IPS-20b (cell line): ENCODE data around the gene CYSRT1.

Experiments used
- H3K27ac ChIP-seq: one replicate; pipeline ENCODE4 v1.5.1; 2013; ENCODE audit warnings: low read length
- H3K27me3 ChIP-seq: 2 replicates; pipeline ENCODE4 v1.6.1; 2013; ENCODE audit warnings: mild to moderate bottlenecking, low read length, inconsistent platforms; ENCODE audit not compliant: insufficient read depth
- H3K36me3 ChIP-seq: 2 replicates; pipeline ENCODE4 v1.6.1; 2013; ENCODE audit warnings: low read depth, mild to moderate bottlenecking, inconsistent platforms, low read length, moderate library complexity; ENCODE audit not compliant: insufficient read depth
- H3K4me1 ChIP-seq: 2 replicates; pipeline ENCODE4 v1.6.1; 2013; ENCODE audit warnings: mild to moderate bottlenecking, control low read depth, inconsistent platforms, low read length, moderate library complexity; ENCODE audit not compliant: insufficient read depth
- H3K4me3 ChIP-seq: 2 replicates; pipeline ENCODE4 v1.5.1; 2013; ENCODE audit warnings: mild to moderate bottlenecking, low read length, inconsistent platforms
- H3K9ac ChIP-seq: 2 replicates; pipeline ENCODE4 v1.6.1; 2013; ENCODE audit warnings: low read depth, mild to moderate bottlenecking, inconsistent platforms, low read length, moderate library complexity
- H3K9me3 ChIP-seq: 2 replicates; pipeline ENCODE4 v1.6.1; 2013; ENCODE audit warnings: mild to moderate bottlenecking, low read depth, low read length, inconsistent platforms; ENCODE audit not compliant: insufficient read depth

Gene CYSRT1

DNA sequence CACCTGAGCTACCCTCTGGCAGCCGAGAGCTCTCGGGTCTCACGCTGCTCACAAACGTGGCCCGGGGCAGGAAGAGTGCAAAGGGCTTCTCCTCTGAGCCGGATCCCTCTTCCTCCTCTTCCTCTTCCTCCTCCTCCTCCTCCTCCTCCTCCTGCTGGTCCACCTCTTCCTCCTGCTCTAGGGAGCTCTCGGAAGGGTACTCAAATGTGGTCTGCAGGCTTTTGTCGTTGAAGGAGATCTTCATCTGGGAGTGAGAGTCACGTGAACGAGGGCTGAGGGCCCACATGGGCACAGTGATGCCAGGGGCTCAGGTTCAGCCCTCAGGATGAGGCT, 32.6 kb upstream of the CYSRT1 start:
- no peak overlapping the region for H3K9ac ChIP-seq

DNA sequence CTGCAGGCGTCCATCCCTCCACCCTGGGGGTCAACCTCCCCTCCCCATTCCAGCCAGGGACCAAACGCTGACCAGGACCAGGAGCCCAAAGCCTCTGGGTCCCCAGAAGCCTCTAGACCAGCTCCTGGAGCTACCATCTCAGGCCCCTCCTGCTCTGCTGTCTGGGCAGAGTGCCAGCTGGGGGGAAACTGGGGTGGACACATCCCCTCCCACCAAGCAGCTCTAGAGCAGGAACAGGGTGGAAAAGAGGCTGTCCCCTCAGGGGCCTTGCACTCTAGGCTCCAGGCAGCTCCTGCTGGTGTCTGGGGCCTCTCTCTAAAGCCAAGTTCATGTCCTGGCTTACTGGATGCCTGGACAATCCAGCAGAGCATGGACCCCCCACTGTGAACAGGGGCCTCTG, 32.1 kb upstream of the CYSRT1 start:
- no peak overlapping the region for H3K27ac ChIP-seq
- no peaks in the 10 kb centered on the region for H3K27me3 ChIP-seq
- no peaks in the 10 kb centered on the region for H3K9me3 ChIP-seq
- H3K4me1 ChIP-seq = peaks cover 5% of the 10 kb centered on the region; the same call in 1 of the 2 replicates
- H3K4me3 ChIP-seq = no peak overlapping the region
- H3K36me3 ChIP-seq = peaks cover 4% of the 10 kb centered on the region; the same call in 1 of the 2 replicates
- no peak overlapping the region for H3K9ac ChIP-seq

More for the DNA sequence above, 32.6 kb upstream of the CYSRT1 start:
- Histone ChIP-seq H3K4me1 (peaks cover 5% of the 10 kb centered on the region; the same call in 1 of the 2 replicates), H3K27ac (no peak overlapping the region), H3K36me3 (peaks cover 4% of the 10 kb centered on the region; the same call in 1 of the 2 replicates), H3K27me3 (no peaks in the 10 kb centered on the region), H3K4me3 (no peak overlapping the region), H3K9me3 (no peaks in the 10 kb centered on the region)

DNA sequence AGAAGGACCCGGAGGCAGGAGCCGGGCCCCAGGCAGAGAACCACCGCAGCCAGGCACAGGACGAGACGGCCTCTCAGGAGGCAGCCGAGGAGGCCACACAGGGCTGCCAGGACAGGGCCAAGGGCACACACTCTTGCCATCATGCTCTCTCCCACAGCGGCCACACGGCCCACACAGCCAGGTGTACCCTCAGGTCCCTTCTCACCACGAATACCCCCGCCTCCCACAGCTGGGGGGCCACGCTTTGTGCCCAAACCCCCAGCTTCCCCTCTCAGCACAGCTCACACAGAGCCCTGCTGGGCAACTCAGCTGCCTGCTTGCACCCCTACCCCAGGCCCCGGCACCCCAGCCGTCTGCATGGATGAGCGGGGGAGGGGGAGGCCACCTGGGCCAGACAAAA, 31.2 kb upstream of the CYSRT1 start:
- H3K36me3 ChIP-seq = peaks cover 4% of the 10 kb centered on the region; the same call in 1 of the 2 replicates
- H3K27me3 ChIP-seq = no peaks in the 10 kb centered on the region
- no peak overlapping the region for H3K27ac ChIP-seq
- H3K9me3 ChIP-seq = no peaks in the 10 kb centered on the region
- H3K4me3 ChIP-seq = no peak overlapping the region
- peaks cover 5% of the 10 kb centered on the region; the same call in 1 of the 2 replicates for H3K4me1 ChIP-seq
- H3K9ac ChIP-seq = no peak overlapping the region

DNA sequence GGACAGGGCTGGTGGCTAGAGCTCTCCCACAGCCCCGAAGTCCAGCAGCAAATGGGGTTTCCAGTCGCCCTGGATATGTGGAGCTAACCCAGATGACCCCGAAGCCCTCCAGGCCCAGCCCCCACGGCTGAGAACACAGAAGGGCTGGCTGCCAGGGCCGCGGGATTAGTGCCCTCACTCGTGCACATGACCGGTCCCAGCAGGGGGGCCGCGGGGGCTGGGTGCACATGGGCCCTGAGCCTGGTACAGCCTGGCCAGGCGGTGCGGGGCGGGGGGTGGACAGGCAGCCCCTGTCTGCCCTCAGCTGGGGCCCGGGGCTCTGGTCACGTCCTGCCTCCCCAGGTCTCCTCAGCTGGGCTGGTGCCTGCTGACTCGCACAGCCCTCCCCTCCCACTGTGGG, 30.6 kb upstream of the CYSRT1 start:
- Histone ChIP-seq H3K27ac (no peak overlapping the region), H3K27me3 (no peaks in the 10 kb centered on the region), H3K36me3 (peaks cover 4% of the 10 kb centered on the region; the same call in 1 of the 2 replicates), H3K9ac (no peak overlapping the region), H3K4me1 (peaks cover 4% of the 10 kb centered on the region; the same call in 1 of the 2 replicates), H3K4me3 (no peak overlapping the region), H3K9me3 (no peaks in the 10 kb centered on the region)

DNA sequence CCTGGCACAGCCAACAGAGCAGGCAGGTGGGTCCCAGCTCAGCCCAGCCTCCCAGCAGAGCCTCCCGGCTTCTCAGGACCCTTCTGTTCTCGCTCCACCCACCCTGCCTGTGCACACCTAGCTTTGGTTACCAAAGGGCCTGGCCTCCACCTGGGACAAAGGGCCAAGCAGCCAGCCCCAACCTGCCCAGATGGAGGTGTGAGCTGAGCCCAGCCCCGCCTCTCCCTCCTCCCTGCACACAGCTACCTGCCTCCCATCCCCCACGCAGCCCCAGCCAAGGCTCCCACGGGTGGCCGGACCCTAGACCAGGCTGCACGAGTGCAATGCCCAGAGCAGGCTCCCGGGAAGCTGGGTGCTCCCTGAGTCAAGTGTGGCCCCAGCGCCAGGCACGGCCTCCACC, 30.1 kb upstream of the CYSRT1 start:
- no peak overlapping the region for H3K9ac ChIP-seq
- H3K27me3 ChIP-seq = no peaks in the 10 kb centered on the region
- no peak overlapping the region for H3K27ac ChIP-seq
- peaks cover 4% of the 10 kb centered on the region; the same call in 1 of the 2 replicates for H3K36me3 ChIP-seq
- H3K9me3 ChIP-seq = no peaks in the 10 kb centered on the region
- no peaks in the 10 kb centered on the region for H3K4me1 ChIP-seq
- H3K4me3 ChIP-seq = no peak overlapping the region

DNA sequence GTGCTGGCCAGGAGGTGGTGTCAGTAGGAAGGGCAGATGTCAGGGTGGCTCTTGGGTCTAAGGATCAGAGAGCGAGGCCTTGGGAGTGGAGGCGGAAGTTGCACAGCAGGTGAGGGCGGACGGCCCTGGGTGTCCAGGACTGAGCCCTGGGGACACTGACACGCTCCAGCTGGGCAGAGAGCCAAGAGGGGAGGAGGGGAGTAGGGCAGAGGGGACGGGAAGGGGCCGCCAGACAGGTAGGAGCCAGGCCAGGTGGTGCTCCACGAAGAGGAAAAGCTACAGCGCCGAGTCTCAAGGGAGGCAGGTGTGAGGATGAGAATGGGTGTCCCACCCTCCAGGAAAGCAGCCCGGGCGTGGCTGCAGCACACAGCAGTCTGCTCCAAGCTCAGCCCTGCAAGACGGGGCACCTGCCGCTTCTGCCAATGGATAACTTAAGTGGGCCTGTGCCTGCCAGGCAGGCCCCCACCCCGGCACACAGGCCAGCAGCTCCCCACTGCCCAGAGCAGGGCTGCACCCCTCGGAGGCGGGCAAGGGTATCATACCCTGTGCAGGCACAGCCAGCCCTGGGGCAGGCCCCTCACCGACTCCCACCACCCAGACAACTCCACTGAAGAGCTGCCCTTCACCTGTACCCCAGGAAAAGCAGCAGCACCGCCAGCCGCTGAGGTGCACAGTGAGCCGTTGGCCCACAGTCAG, 29.3 kb upstream of the CYSRT1 start:
- Histone ChIP-seq H3K27ac (no peak overlapping the region), H3K36me3 (peaks cover 4% of the 10 kb centered on the region; the same call in 1 of the 2 replicates), H3K9me3 (no peaks in the 10 kb centered on the region), H3K9ac (no peak overlapping the region), H3K4me3 (no peak overlapping the region), H3K27me3 (no peaks in the 10 kb centered on the region), H3K4me1 (no peaks in the 10 kb centered on the region)

DNA sequence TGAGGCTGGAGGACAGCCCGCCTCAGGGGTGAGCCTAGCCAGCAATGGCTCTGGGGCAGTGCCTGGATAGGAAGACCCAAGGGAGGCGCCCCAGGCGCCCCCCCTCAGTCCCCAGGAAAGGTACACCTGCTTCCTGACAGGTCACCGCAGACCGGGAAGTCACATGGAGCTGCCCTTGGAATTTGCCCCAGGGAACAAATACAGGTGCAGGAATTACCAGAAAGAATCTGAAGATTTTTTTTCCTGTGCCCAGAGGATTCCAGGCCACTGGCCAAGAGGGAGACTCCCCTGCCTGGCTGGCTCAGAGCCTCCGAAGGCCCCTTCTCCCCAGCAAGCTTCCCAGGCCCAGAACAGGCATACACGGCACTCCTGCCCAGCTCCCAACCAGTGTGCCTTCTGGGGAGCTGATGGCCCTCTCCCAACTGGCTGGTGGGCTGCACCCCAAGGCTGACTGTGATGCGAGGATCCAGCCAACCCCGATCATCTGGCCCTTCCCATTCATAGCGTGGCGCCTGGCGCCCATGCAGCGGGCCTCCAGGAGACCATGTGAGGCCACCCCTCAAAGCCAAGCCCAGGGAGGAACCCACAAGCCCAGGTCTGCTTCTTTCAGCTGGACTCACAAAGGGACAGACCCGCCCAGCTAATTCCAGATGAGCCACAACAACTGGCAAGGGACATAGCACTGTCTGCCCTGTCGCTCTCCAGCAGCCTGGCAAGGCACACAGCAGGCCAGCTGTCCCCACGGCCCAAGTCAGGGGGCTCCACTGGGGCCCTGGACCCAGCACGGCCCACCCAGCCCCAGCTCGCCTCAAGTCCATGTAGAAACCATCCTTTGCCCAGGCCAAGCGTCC, 26.7 kb upstream of the CYSRT1 start:
- H3K4me1 ChIP-seq = 0 out of 2 replicates have a peak, but pooled peaks cover 2% of the 10 kb centered on the region
- no peaks in the 10 kb centered on the region for H3K9me3 ChIP-seq
- no peaks in the 10 kb centered on the region for H3K27me3 ChIP-seq
- no peaks in the 10 kb centered on the region for H3K36me3 ChIP-seq
- no peak overlapping the region for H3K4me3 ChIP-seq
- no peak overlapping the region for H3K9ac ChIP-seq
- H3K27ac ChIP-seq = no peak overlapping the region

DNA sequence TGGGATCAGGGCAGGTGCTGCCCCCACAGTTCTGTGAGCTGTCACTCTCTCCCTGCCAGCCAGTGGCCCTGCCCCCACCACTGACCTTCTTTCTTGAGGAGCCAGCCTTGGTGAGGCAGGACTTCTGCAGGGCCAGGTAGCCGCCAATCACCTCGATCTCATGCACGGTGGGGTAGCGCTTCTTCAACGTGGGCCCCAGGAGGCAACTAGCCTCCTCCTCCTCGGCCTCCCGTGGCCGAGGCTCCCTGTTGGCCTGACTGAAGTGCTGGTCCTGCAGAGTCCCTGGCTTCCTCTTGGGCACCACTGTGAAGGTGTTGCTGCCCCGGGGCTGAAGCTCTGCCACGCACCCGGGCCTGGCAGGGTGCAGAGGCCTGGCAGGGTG, 26.1 kb upstream of the CYSRT1 start:
- Histone ChIP-seq H3K4me1 (0 out of 2 replicates have a peak, but pooled peaks cover 2% of the 10 kb centered on the region), H3K27me3 (no peaks in the 10 kb centered on the region), H3K4me3 (no peak overlapping the region; the same call in 1 of the 2 replicates), H3K27ac (no peak overlapping the region), H3K9me3 (no peaks in the 10 kb centered on the region), H3K9ac (no peak overlapping the region), H3K36me3 (no peaks in the 10 kb centered on the region)

DNA sequence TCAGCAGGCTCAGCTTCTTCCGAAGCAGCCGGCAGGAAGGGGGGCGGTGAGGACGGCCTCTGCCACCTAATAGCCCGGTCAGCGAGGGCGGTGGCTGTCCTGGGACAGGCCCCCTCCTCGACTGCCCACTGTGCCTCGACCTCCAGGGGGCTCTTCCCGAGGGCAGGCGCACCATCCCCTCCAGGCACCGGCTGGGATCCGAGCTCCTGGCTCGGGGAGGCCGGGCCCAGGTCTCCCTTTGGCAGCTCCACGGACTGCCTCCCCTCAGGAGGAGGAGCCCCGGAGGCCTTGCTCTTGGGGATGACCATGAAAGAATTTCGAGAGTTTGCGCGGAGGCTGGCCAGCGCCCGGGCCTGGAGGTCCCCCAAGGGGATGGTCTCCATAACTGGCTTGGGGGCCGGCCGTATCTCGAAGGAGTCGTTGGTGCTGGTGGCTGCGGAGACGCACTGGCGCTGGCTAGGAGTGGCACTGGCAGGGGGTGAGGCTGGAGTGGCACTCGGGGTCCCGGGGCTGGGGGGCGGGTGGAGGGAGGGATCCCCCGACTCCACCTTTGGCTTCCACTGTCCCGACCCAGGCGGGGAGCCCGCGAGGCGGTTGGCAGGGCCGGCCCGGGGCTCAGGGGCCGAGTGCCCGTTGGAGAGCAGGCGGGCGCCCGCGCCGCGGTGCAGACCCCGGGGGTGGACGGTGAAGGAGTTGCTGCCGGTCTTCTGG, 25.4 kb upstream of the CYSRT1 start:
- no peaks in the 10 kb centered on the region for H3K9me3 ChIP-seq
- no peak overlapping the region for H3K9ac ChIP-seq
- peak overlapping the region; percentile 49; the same call in 1 of the 2 replicates for H3K4me3 ChIP-seq
- no peak overlapping the region for H3K27ac ChIP-seq
- H3K36me3 ChIP-seq = no peaks in the 10 kb centered on the region
- no peaks in the 10 kb centered on the region for H3K27me3 ChIP-seq
- peaks cover 2% of the 10 kb centered on the region; the same call in 1 of the 2 replicates for H3K4me1 ChIP-seq

DNA sequence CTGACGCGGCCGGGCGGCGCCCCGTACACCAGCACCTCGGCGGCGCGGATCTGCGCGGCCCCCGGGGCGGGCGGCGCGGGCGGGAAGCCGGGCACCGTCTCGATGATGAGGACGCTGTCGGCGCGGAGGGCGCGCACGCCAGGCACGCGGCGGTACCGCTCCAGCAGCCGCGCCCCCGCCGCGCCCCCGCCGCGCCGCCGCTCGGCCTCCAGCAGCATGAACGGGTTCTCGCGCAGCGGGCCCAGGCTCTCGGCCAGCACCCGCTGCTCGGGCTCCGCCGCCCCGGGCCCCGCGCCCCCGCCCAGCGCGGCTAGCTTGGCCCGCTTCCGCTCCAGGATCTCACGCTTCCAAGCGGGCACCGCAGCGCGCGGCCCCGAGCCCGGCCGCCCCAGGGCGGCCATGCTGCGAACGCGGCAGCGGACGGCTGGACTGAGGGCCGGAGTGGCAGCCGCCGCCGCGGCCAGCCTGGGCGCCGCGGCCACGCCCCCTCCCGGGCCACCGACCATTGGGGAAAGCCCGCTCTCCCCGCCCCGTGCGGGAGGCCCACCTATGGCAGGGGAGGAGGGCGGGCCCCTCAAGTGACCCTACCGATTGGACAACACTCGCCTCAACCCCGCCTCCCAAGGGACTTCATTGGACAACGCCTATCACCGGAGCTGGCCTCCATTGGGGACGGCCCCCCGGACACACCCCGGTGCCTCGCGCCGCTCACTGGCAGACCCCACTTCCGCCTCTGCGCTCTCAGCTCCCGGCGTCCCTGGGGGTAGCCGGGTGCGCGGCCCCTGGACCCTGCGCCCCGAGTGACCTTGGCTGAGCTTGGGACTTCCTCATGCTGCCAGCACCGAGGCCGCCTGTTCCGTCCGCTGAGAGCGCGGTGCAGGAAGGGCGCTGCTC, 24.4 kb upstream of the CYSRT1 start, which contains the start of gene TPRN:
TSS of gene TPRN (minus strand) at position 431 of the 894 bp plus-strand sequence. CDS start at position 401, 30 bp downstream.
- Histone ChIP-seq H3K4me1 (peaks cover 2% of the 10 kb centered on the region; the same call in 1 of the 2 replicates), H3K9me3 (no peaks in the 10 kb centered on the region), H3K9ac (peak within 1 kb of the TSS; percentile 88), H3K36me3 (no peaks in the 10 kb centered on the region), H3K4me3 (peak within 1 kb of the TSS; percentile 87), H3K27me3 (no peaks in the 10 kb centered on the region), H3K27ac (peak within 1 kb of the TSS; percentile 55)
